ENCODE results near the gene TMEM43. TPM values are rescaled to one million over a fixed set of nuclear protein-coding genes. Genes with fewer than 3 reads are reported as not detected.
A peak's percentile ranks its signal among the peaks of the same experiment; 100 is the strongest.

The TMEM43 gene
- polyA plus RNA-seq, 3 donors = 55.4 to 69.7 (median 66.7) TPM

DNA sequence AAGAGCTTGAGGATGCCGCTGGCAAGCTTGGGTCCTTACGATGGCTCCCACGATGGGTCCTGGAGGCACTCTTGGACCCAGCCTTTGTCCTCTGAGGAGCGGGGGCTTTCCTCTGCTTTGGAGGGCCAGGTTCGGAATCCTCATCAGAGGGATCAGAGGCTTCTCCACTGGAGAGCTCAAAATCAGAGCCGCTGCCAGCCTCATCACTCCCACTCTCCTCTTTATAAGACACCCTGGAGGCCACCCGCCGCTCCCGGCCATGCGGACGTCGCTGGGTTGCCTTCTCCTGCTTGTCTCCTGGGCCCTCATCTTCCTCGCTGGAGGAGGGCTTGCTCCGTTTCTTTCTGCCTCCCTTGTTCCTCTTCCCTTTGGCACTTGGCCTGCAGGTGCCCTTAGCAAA, 33.5 kb downstream of the TMEM43 start:
- 96% methylated on average over 11 of the region's 14 CpGs for WGBS (ENCODE audit: insufficient coverage)
- H3K27me3 ChIP-seq (ENCODE audit: control insufficient read depth in 2 of 2, insufficient read depth in 2 of 2, low read length in 2 of 2) = no peaks in the 10 kb centered on the region
- no peak overlapping the region for H3K4me3 ChIP-seq (replicated peaks in 1 of 3; ENCODE audit: low read depth in 2 of 3, low read length in 3 of 3)
- peaks cover 0 to 14% of the 10 kb centered on the region in 2 donors for H3K9me3 ChIP-seq (replicated peaks in 1 of 2; ENCODE audit: control insufficient read depth in 1 of 2, insufficient read depth in 1 of 2, low read length in 2 of 2)
- H4K20me1 ChIP-seq (ENCODE audit: insufficient read depth, low read length) = no peaks in the 10 kb centered on the region
- no peak overlapping the region for H3K4me2 ChIP-seq (replicated peaks; ENCODE audit: extremely low read depth, low read length, poor library complexity, severe bottlenecking)
- no peak for TF ChIP-seq CTCF (IDR thresholded peaks at IDR 0.05)
- no peak overlapping the region for H3K27ac ChIP-seq (ENCODE audit: low read depth in 1 of 2, low read length in 2 of 2)
- DNase-seq = no peak
- intact Hi-C loops (cut with micrococcal nuclease) = no loop called here
- H3K27me3 Mint-ChIP-seq (ENCODE audit: low read depth in 3 of 3) = no peaks in the 10 kb centered on the region
- H3K4me1 Mint-ChIP-seq = peaks cover 2% of the 10 kb centered on the region
- peaks cover 85 to 92% of the 10 kb centered on the region in 2 donors for H3K36me3 Mint-ChIP-seq
- peaks cover 72 to 87% of the 10 kb centered on the region in 2 donors for H3K36me3 ChIP-seq (replicated peaks in 1 of 2; ENCODE audit: control insufficient read depth in 1 of 2, insufficient read depth in 2 of 2, low read length in 2 of 2)
- H3K79me2 ChIP-seq (ENCODE audit: insufficient read depth, low read length) = no peaks in the 10 kb centered on the region
- H3K4me1 ChIP-seq (ENCODE audit: control insufficient read depth in 1 of 2, insufficient read depth in 2 of 2, low read length in 2 of 2) = peaks cover 0 to 4% of the 10 kb centered on the region in 2 donors
- no peak overlapping the region for H2AFZ ChIP-seq (ENCODE audit: insufficient read depth, low read depth, low read length, poor library complexity, severe bottlenecking)
- H3K9me3 Mint-ChIP-seq = peaks cover 5 to 16% (median 12%) of the 10 kb centered on the region in 7 donors
- H3K27ac Mint-ChIP-seq = peak overlapping the region in 1 of 7 donors; percentile 40
- H3K9ac ChIP-seq (ENCODE audit: insufficient read depth, low read length, poor library complexity, severe bottlenecking) = no peak overlapping the region
- H3K4me3 Mint-ChIP-seq = no peak overlapping the region

GRCh38 chr3:14159426-14159825, 34.6 kb downstream of the TMEM43 start:
- no peak overlapping the region for H3K4me2 ChIP-seq (replicated peaks; ENCODE audit: extremely low read depth, low read length, poor library complexity, severe bottlenecking)
- Mint-ChIP-seq H3K27me3 (ENCODE audit: low read depth in 3 of 3) (no peaks in the 10 kb centered on the region), H3K27ac (no peak overlapping the region), H3K36me3 (peaks cover 84 to 94% of the 10 kb centered on the region in 2 donors), H3K4me3 (no peak overlapping the region), H3K9me3 (peaks cover 5 to 16% (median 12%) of the 10 kb centered on the region in 7 donors), H3K4me1 (peaks cover 2% of the 10 kb centered on the region)
- H3K9ac ChIP-seq (ENCODE audit: insufficient read depth, low read length, poor library complexity, severe bottlenecking) = no peak overlapping the region
- H3K27ac ChIP-seq (ENCODE audit: low read depth in 1 of 2, low read length in 2 of 2) = no peak overlapping the region
- 100% methylated on average over 3 of the region's 8 CpGs for WGBS (ENCODE audit: insufficient coverage)
- no peak for TF ChIP-seq CTCF (IDR thresholded peaks at IDR 0.05)
- DNase-seq = no peak
- peaks cover 0 to 14% of the 10 kb centered on the region in 2 donors for H3K9me3 ChIP-seq (replicated peaks in 1 of 2; ENCODE audit: control insufficient read depth in 1 of 2, insufficient read depth in 1 of 2, low read length in 2 of 2)
- H3K4me1 ChIP-seq (ENCODE audit: control insufficient read depth in 1 of 2, insufficient read depth in 2 of 2, low read length in 2 of 2) = peaks cover 0 to 4% of the 10 kb centered on the region in 2 donors
- H3K79me2 ChIP-seq (ENCODE audit: insufficient read depth, low read length) = no peaks in the 10 kb centered on the region
- H3K27me3 ChIP-seq (ENCODE audit: control insufficient read depth in 2 of 2, insufficient read depth in 2 of 2, low read length in 2 of 2) = no peaks in the 10 kb centered on the region
- no peaks in the 10 kb centered on the region for H4K20me1 ChIP-seq (ENCODE audit: insufficient read depth, low read length)
- no peak overlapping the region for H2AFZ ChIP-seq (ENCODE audit: insufficient read depth, low read depth, low read length, poor library complexity, severe bottlenecking)
- H3K4me3 ChIP-seq (replicated peaks in 1 of 3; ENCODE audit: low read depth in 2 of 3, low read length in 3 of 3) = no peak overlapping the region
- intact Hi-C loops (cut with micrococcal nuclease) = no loop called here
- peaks cover 82 to 87% of the 10 kb centered on the region in 2 donors for H3K36me3 ChIP-seq (replicated peaks in 1 of 2; ENCODE audit: control insufficient read depth in 1 of 2, insufficient read depth in 2 of 2, low read length in 2 of 2)

All from CD14-positive monocyte (primary cell).